Measurements from ENCODE around the gene AGO4. TPM values are rescaled to one million over a fixed set of nuclear protein-coding genes. Genes with fewer than 3 reads are reported as not detected.

Gene AGO4
- total RNA-seq (12.2 TPM), polyA plus RNA-seq (ENCODE audit: insufficient read depth, low read depth, low replicate concordance) (3.3 TPM)
- long read RNA-seq, donor 1 = 0 reads
- long read RNA-seq, donor 2 = 0 reads
- long read RNA-seq, donor 3 = 0 reads
- long read RNA-seq, donor 4, full-length matches to known transcripts = 1 of 1 reads
- long read RNA-seq, donor 4, partial matches to known transcripts = 0 of 1 reads
- long read RNA-seq, donor 4, other reads (novel, unspliced or antisense) = 0 of 1 reads
- long read RNA-seq, donor 5 = 0 reads
- long read RNA-seq, donor 6 = 0 reads
- long read RNA-seq, donor 7, full-length matches to known transcripts = 1 of 6 reads
- long read RNA-seq, donor 7, partial matches to known transcripts = 2 of 6 reads
- long read RNA-seq, donor 7, other reads (novel, unspliced or antisense) = 3 of 6 reads
- long read RNA-seq, donor 8 = 0 reads
- long read RNA-seq, donor 9 = 0 reads
- long read RNA-seq, donor 10 = 0 reads

DNA sequence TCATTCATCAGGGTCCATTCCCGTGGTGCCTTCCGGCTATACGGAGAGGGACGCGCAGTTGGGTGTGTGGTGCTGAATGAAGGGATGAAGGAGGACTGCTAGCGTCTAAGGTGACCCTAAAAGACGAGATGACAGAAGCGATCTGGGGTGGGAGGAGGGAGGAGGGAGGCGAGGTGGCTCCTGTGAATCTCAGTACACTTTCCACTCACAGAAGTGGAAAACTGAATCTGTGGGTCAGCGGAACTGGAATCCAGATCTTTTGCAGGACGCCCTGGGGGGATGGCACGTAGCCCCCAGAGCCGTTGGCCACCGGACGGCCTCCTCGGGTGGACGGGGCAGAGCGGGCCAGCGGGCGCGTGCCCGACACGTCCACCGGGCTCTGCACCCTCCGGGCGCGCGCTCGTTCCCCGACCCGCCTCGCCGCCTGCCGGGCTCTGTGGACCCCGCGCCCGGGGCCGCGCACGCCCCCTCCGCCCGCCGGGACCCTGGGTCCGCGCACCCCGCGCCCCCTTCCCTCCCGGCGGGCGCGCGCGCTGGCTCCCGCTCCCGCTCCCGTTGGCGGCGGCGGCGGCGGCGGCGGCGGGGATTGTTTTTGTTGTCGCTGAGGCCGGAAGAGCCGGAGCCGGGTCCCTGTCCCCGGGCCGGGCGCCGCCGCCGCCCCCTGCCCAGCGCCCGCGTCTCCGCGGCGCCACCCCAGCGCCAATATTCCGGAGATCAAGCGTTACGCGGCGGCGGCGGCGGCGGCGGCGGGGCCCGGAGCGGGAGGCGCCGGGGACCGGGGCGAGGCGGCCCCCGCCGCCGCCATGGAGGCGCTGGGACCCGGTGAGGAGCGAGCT lies at the start of gene AGO4:
TSS of gene AGO4 (plus strand) at position 403 of the 836 bp plus-strand sequence. CDS start at position 804, 401 bp downstream.
- peaks cover 0 to 12% (median 0%) of the 10 kb centered on the region in 3 donors for H3K4me1 ChIP-seq (ENCODE audit: control insufficient read depth in 2 of 3, insufficient read depth in 2 of 3, low read depth in 1 of 3, low read length in 3 of 3)
- H3K9ac ChIP-seq (ENCODE audit: low read length in 3 of 3) = peak within 1 kb of the TSS; percentile 80 to 91 (median 83)
- no peaks in the 10 kb centered on the region for H3K27me3 ChIP-seq (ENCODE audit: control insufficient read depth, insufficient read depth, low read length)
- no peak for FAIRE-seq
- H3K9me3 ChIP-seq (ENCODE audit: control insufficient read depth in 2 of 3, insufficient read depth in 1 of 3, low read length in 3 of 3) = no peaks in the 10 kb centered on the region
- TF ChIP-seq, protein P1, sequence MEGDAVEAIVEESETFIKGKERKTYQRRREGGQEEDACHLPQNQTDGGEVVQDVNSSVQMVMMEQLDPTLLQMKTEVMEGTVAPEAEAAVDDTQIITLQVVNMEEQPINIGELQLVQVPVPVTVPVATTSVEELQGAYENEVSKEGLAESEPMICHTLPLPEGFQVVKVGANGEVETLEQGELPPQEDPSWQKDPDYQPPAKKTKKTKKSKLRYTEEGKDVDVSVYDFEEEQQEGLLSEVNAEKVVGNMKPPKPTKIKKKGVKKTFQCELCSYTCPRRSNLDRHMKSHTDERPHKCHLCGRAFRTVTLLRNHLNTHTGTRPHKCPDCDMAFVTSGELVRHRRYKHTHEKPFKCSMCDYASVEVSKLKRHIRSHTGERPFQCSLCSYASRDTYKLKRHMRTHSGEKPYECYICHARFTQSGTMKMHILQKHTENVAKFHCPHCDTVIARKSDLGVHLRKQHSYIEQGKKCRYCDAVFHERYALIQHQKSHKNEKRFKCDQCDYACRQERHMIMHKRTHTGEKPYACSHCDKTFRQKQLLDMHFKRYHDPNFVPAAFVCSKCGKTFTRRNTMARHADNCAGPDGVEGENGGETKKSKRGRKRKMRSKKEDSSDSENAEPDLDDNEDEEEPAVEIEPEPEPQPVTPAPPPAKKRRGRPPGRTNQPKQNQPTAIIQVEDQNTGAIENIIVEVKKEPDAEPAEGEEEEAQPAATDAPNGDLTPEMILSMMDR (IDR thresholded peaks at IDR 0.05; ENCODE audit: borderline replicate concordance, extremely low read depth, insufficient read depth) = no peak
- peak; percentile 69 to 88 (median 75) for DNase-seq
- H3K27ac ChIP-seq (ENCODE audit: low read depth in 2 of 2, low read length in 2 of 2) = peak within 1 kb of the TSS; percentile 67 to 76
- H3K4me3 ChIP-seq (ENCODE audit: low read length in 3 of 3) = peak within 1 kb of the TSS; percentile 82 to 89 (median 87)
- intact Hi-C loops (cut with DNase I) = no loop called here
- H3K36me3 ChIP-seq (ENCODE audit: control insufficient read depth in 2 of 3, insufficient read depth in 3 of 3, low read length in 3 of 3) = no peaks in the 10 kb centered on the region

DNA sequence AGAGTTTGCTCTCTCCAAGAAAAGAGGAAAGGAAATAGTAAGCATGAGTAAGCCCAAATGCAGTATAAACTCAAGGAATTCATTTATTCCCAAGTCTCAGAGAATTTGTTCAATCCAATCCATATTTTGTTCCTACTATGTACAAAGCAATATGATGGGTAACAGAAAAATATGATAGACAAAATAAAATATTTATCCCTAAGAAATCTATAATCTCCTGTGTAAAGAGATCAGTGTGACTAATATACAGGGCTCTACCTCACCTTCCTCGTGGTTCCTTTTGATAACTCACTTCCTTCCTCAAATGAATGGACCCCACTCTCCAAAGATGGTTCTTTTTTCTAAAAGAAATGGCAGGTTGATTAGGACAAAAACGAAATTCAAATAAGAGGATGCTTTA lies 45.7 kb upstream of the AGO4 start:
- H3K27me3 ChIP-seq (ENCODE audit: control insufficient read depth, insufficient read depth, low read length) = no peaks in the 10 kb centered on the region
- no peaks in the 10 kb centered on the region for H3K9me3 ChIP-seq (ENCODE audit: control insufficient read depth in 2 of 3, insufficient read depth in 1 of 3, low read length in 3 of 3)
- intact Hi-C loops (cut with DNase I) = no loop called here
- DNase-seq (no peak), FAIRE-seq (no peak)
- TF ChIP-seq, protein P1 (IDR thresholded peaks at IDR 0.05; ENCODE audit: borderline replicate concordance, extremely low read depth, insufficient read depth) = no peak
- no peak overlapping the region for H3K27ac ChIP-seq (ENCODE audit: low read depth in 2 of 2, low read length in 2 of 2)
- H3K4me3 ChIP-seq (ENCODE audit: low read length in 3 of 3) = no peak overlapping the region
- no peaks in the 10 kb centered on the region for H3K4me1 ChIP-seq (ENCODE audit: control insufficient read depth in 2 of 3, insufficient read depth in 2 of 3, low read depth in 1 of 3, low read length in 3 of 3)
- H3K9ac ChIP-seq (ENCODE audit: low read length in 3 of 3) = no peak overlapping the region
- H3K36me3 ChIP-seq (ENCODE audit: control insufficient read depth in 2 of 3, insufficient read depth in 3 of 3, low read length in 3 of 3) = no peaks in the 10 kb centered on the region

DNA sequence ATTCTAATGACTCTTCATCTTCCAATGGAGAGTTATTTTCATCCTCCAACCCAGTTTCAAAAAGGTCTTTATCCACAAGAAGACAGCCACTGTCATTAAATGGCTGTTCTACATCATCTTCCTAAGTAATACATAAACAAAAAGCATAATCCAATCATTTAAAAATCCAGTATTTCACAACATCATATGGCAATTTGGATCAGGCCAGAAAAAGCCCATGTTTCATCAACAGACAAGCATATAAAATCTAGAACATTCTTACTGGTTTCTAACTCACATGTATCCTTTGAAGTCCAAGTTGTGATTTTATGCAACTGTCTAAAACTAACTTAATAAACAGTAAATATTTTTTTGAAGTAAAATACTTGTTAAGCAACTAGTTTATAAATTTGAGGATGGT lies 44.6 kb upstream of the AGO4 start:
- Histone ChIP-seq H3K9ac (ENCODE audit: low read length in 3 of 3) (no peak overlapping the region), H3K27me3 (ENCODE audit: control insufficient read depth, insufficient read depth, low read length) (no peaks in the 10 kb centered on the region), H3K27ac (ENCODE audit: low read depth in 2 of 2, low read length in 2 of 2) (no peak overlapping the region), H3K4me3 (ENCODE audit: low read length in 3 of 3) (no peak overlapping the region), H3K9me3 (ENCODE audit: control insufficient read depth in 2 of 3, insufficient read depth in 1 of 3, low read length in 3 of 3) (no peaks in the 10 kb centered on the region), H3K36me3 (ENCODE audit: control insufficient read depth in 2 of 3, insufficient read depth in 3 of 3, low read length in 3 of 3) (no peaks in the 10 kb centered on the region), H3K4me1 (ENCODE audit: control insufficient read depth in 2 of 3, insufficient read depth in 2 of 3, low read depth in 1 of 3, low read length in 3 of 3) (no peaks in the 10 kb centered on the region)
- DNase-seq (no peak), FAIRE-seq (no peak)
- intact Hi-C loops (cut with DNase I) = no loop called here
- TF ChIP-seq, protein P1 (IDR thresholded peaks at IDR 0.05; ENCODE audit: borderline replicate concordance, extremely low read depth, insufficient read depth) = no peak

All from kidney (tissue), 22 donors.